SK-N-SH treated with all-trans-retinoic acid at 6 μM for 48 hours (cell line): Measurements from ENCODE around the gene FLT1.

Experiments
- ATAC-seq: fragments of 200-7000 bp; cut with Tn5 transposase; 3 replicates; pipeline ENCODE4 v1.9.1; 2020; ENCODE audit warnings: mild to moderate bottlenecking, moderate library complexity
- ARNTL ChIP-seq: fragments of 450-650 bp; formaldehyde crosslinking; IDR thresholded peaks from 2 replicates; pipeline ENCODE4 v1.5.0; 2020; ENCODE audit warnings: low read depth, mild to moderate bottlenecking, moderate library complexity, borderline replicate concordance
- CREB5 ChIP-seq: fragments of 250-450 bp; sonication (Bioruptor Pico); IDR thresholded peaks from 2 replicates; pipeline ENCODE4 v1.5.1; 2020; ENCODE audit warnings: low read depth, mild to moderate bottlenecking, moderate library complexity
- CSDC2 ChIP-seq: fragments of 250-450 bp; sonication (Bioruptor Pico); IDR thresholded peaks from 2 replicates; pipeline ENCODE4 v1.5.0; 2020; ENCODE audit warnings: mild to moderate bottlenecking, moderate library complexity
- ESRRG ChIP-seq: fragments of 250-450 bp; sonication (Bioruptor Pico); IDR thresholded peaks from 2 replicates; pipeline ENCODE4 v1.6.1; 2021; ENCODE audit warnings: mild to moderate bottlenecking
- GLIS3 ChIP-seq: fragments of 250-450 bp; sonication (Bioruptor Pico); IDR thresholded peaks from 2 replicates; pipeline ENCODE4 v1.5.0; 2020; ENCODE audit warnings: mild to moderate bottlenecking, moderate library complexity
- ISL1 ChIP-seq: fragments of 250-450 bp; sonication (Bioruptor Pico); IDR thresholded peaks from 2 replicates; pipeline ENCODE4 v2.1.2; 2022; ENCODE audit warnings: mild to moderate bottlenecking, moderate library complexity
- OSR1 ChIP-seq: fragments of 250-450 bp; sonication (Bioruptor Pico); IDR thresholded peaks from 2 replicates; pipeline ENCODE4 v1.8.0; 2022; ENCODE audit warnings: moderate library complexity, mild to moderate bottlenecking, inconsistent platforms
- PATZ1 ChIP-seq: fragments of 250-450 bp; sonication (Bioruptor Pico); IDR thresholded peaks from 2 replicates; pipeline ENCODE4 v1.8.0; 2020; ENCODE audit warnings: mild to moderate bottlenecking, moderate library complexity, borderline replicate concordance
- POU6F1 ChIP-seq: fragments of 250-450 bp; sonication (Bioruptor Pico); IDR thresholded peaks from 2 replicates; pipeline ENCODE4 v1.8.0; 2021; ENCODE audit warnings: low read depth, mild to moderate bottlenecking, moderate library complexity, borderline replicate concordance
- PPARA ChIP-seq: fragments of 250-450 bp; sonication (Bioruptor Pico); IDR thresholded peaks from 2 replicates; pipeline ENCODE4 v1.5.0; 2020; ENCODE audit warnings: mild to moderate bottlenecking, borderline replicate concordance
- RARB ChIP-seq: fragments of 250-450 bp; sonication (Bioruptor Pico); IDR thresholded peaks from 2 replicates; pipeline ENCODE4 v1.8.0; 2021; ENCODE audit warnings: mild to moderate bottlenecking, moderate library complexity
- SNAI2 ChIP-seq: fragments of 250-450 bp; sonication (Bioruptor Pico); IDR thresholded peaks from 2 replicates; pipeline ENCODE4 v1.5.0; 2020; ENCODE audit warnings: mild to moderate bottlenecking, moderate library complexity
- TCF4 ChIP-seq: fragments of 250-450 bp; sonication (Bioruptor Pico); IDR thresholded peaks from 2 replicates; pipeline ENCODE4 v1.8.0; 2021; ENCODE audit warnings: mild to moderate bottlenecking, moderate library complexity, borderline replicate concordance
- TOX ChIP-seq: fragments of 250-450 bp; sonication (Bioruptor Pico); IDR thresholded peaks from 2 replicates; pipeline ENCODE4 v1.8.0; 2021; ENCODE audit warnings: mild to moderate bottlenecking, moderate library complexity, borderline replicate concordance
- TSHZ2 ChIP-seq: fragments of 250-450 bp; sonication (Bioruptor Pico); IDR thresholded peaks from 2 replicates; pipeline ENCODE4 v1.5.0; 2020; ENCODE audit warnings: mild to moderate bottlenecking, moderate library complexity
- ZC3H10 ChIP-seq: fragments of 250-450 bp; sonication (Bioruptor Pico); IDR thresholded peaks from 2 replicates; pipeline ENCODE4 v1.5.1; 2021; ENCODE audit warnings: mild to moderate bottlenecking, moderate library complexity
- ZFP3 ChIP-seq: fragments of 250-450 bp; sonication (Bioruptor Pico); IDR thresholded peaks from 2 replicates; pipeline ENCODE4 v1.5.0; 2020; ENCODE audit warnings: mild to moderate bottlenecking, moderate library complexity
- ZFP30 ChIP-seq: fragments of 450-650 bp; formaldehyde crosslinking; IDR thresholded peaks from 2 replicates; pipeline ENCODE4 v1.5.0; 2022; ENCODE audit warnings: mild to moderate bottlenecking, moderate library complexity
- ZNF70 ChIP-seq: fragments of 450-650 bp; formaldehyde crosslinking; IDR thresholded peaks from 2 replicates; pipeline ENCODE4 v1.5.0; 2020; ENCODE audit warnings: mild to moderate bottlenecking, moderate library complexity
- ZNF8 ChIP-seq: fragments of 450-650 bp; formaldehyde crosslinking; IDR thresholded peaks from 2 replicates; pipeline ENCODE4 v1.5.0; 2020; ENCODE audit warnings: mild to moderate bottlenecking, moderate library complexity
- TF ChIP-seq, protein P1 (sequence below): fragments of 250-450 bp; sonication (Bioruptor Pico); IDR thresholded peaks from 2 replicates; pipeline ENCODE4 v1.5.1; 2021; ENCODE audit warnings: mild to moderate bottlenecking, moderate library complexity

Gene FLT1

GRCh38 chr13:28415994-28416421 lies 78.9 kb downstream of the FLT1 start:
- no peak for TF ChIP-seq ZFP30
- no peak for TF ChIP-seq ZNF8 (CRISPR knock-in tag)
- no peak for TF ChIP-seq ZNF70 (CRISPR knock-in tag)
- TF ChIP-seq ZFP3 (CRISPR knock-in tag), result no peak
- TF ChIP-seq POU6F1 (CRISPR knock-in tag), result no peak
- no peak for TF ChIP-seq RARB (CRISPR knock-in tag)
- TF ChIP-seq PATZ1, result no peak
- no peak for TF ChIP-seq TCF4 (CRISPR knock-in tag)
- no peak for TF ChIP-seq TSHZ2 (CRISPR knock-in tag)
- TF ChIP-seq, protein P1, sequence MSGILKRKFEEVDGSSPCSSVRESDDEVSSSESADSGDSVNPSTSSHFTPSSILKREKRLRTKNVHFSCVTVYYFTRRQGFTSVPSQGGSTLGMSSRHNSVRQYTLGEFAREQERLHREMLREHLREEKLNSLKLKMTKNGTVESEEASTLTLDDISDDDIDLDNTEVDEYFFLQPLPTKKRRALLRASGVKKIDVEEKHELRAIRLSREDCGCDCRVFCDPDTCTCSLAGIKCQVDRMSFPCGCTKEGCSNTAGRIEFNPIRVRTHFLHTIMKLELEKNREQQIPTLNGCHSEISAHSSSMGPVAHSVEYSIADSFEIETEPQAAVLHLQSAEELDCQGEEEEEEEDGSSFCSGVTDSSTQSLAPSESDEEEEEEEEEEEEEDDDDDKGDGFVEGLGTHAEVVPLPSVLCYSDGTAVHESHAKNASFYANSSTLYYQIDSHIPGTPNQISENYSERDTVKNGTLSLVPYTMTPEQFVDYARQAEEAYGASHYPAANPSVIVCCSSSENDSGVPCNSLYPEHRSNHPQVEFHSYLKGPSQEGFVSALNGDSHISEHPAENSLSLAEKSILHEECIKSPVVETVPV, result no peak
- TF ChIP-seq GLIS3 (CRISPR knock-in tag), result no peak
- no peak for TF ChIP-seq ESRRG (CRISPR knock-in tag)
- no peak for TF ChIP-seq CSDC2 (CRISPR knock-in tag)
- TF ChIP-seq ARNTL (CRISPR knock-in tag), result no peak
- no peak for TF ChIP-seq OSR1 (CRISPR knock-in tag)
- no peak for TF ChIP-seq SNAI2 (CRISPR knock-in tag)
- no peak for ATAC-seq

GRCh38 chr13:28413999-28414398 lies 80.9 kb downstream of the FLT1 start:
- TF ChIP-seq TOX (CRISPR knock-in tag) (no peak), TCF4 (CRISPR knock-in tag) (no peak), ZC3H10 (CRISPR knock-in tag) (no peak), SNAI2 (CRISPR knock-in tag) (no peak), ISL1 (no peak), ZFP30 (no peak), CREB5 (CRISPR knock-in tag) (no peak), PATZ1 (no peak), PPARA (CRISPR knock-in tag) (no peak), ESRRG (CRISPR knock-in tag) (no peak), TSHZ2 (CRISPR knock-in tag) (no peak), CSDC2 (CRISPR knock-in tag) (no peak), POU6F1 (CRISPR knock-in tag) (no peak), RARB (CRISPR knock-in tag) (no peak)
- TF ChIP-seq, protein P1, result no peak
- ATAC-seq, result no peak
